Urothelium cell line (cell line): Measurements from ENCODE around the gene RBM20.
"Not testable (repeated sequence)": the region's sequence is repeated elsewhere in the genome, so short reads cannot be mapped to it uniquely, and the experiment has no call there.

Experiments
- DNase-seq: peaks from one replicate; pipeline ENCODE4 v3.0.0; 2011; ENCODE audit warnings: low spot score, mixed read lengths
- FAIRE-seq: peaks from 2 replicates; lab custom pipeline; 2011; peaks lifted over from hg19 to GRCh38; lab: Jason Lieb, UNC

RBM20 gene

GRCh38 chr10:110643653-110644597, at the start of gene RBM20:
RBM20 (plus strand) TSS chr10:110644336; CDS start chr10:110644455, 119 bp downstream.
- peak; percentile 32 for DNase-seq
- FAIRE-seq = no peak

GRCh38 chr10:110597476-110597875, 46.7 kb upstream of the RBM20 start:
- FAIRE-seq (no peak), DNase-seq (no peak)

DNA sequence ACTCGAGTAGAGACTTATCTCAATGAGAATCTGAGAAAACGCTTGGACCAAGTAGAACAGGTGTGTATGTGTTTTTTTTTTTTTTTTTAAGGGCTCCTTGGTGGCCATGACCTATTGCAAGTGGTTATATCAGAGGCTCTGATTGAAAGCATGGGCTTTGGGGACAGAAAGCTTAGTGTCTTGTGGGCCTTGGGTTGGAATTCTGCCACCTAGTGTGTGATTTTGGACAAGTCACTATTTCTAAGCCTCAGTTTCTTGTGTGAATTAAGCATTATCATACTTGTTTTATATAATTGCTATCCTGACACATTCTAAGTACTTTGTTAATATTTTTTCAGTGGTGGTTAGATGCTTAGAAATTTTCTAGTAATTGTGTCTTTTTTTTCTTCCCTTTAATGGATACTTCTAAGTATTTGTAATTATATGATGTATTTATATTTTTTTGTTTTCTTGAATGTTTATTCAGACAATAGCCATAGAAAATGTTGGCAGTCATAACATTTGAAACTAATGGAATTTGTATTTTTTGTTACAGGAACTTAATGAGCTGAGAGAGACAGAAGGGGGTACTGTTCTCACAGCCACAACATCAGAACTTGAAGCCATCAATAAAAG, 43.5 kb upstream of the RBM20 start:
- DNase-seq = peak; percentile 48
- FAIRE-seq = no peak

- no peak for DNase-seq
- FAIRE-seq = no peak
Observed at GRCh38 chr10:110601581-110601980, 42.6 kb upstream of the RBM20 start.

DNA sequence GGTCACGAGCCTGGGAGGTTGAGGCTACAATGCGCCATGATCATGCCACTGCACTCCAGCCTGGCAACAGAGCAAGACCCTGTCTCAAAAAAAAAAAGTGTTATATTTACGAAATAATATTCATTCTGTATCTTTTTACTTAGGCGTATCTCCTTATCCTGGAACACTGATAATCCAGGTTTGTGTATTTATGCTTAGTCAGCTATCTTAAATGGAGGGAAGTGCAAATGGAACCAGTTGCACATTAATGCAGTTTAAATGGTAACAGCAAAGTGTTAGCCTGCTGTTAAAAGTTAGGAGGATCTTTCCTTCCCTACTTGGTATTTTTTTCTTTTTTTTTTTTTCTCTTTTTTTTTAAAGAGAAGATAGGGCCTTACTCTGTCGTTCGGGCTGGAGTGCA, 36.0 kb upstream of the RBM20 start:
- DNase-seq = no peak
- no peak for FAIRE-seq

GRCh38 chr10:110609605-110610004, 34.5 kb upstream of the RBM20 start:
- no peak for DNase-seq
- no peak for FAIRE-seq

DNA sequence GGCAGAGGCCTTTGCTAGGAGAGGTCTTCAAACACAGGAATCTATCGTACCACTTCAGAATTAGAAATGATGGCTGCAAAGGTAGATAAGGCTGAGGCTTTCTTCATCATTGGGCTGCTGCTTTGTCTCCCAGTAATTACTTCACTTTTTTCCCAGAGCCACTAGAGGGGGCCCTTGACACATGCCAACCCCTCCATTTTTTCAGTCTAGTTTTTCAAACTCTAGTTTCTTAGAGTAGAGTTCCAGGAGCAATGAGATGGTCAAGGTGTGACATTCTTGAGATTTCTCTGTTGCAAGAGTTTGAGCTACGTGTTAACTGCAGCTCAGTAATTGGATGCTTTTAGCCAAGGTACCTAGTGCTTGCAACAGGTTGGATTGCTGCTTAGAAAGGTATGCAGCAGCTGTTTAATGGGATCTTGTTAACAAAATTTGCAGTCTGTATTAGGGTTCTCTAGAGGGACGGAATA, 33.8 kb upstream of the RBM20 start:
- DNase-seq (peak; percentile 67), FAIRE-seq (no peak)

DNA sequence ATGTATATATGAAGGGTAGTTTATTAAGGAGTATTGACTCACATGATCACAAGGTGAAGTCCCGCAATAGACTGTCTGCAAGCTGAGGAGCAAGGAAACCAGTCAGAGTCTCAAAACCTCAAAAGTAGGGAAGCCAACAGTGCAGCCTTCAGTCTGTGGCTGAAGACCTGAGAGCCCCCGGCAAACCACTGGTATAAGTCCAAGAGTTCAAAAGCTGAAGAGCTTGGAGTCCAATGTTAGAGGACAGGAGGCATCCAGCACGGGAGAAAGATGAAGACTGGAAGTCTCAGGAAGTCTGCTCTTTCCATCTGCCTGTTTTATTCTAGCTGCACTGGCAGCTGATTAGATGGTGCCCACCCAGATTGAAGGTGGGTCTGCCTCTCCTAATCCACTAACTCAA, 33.4 kb upstream of the RBM20 start:
- FAIRE-seq, DNase-seq: not testable (repeated sequence)

DNA sequence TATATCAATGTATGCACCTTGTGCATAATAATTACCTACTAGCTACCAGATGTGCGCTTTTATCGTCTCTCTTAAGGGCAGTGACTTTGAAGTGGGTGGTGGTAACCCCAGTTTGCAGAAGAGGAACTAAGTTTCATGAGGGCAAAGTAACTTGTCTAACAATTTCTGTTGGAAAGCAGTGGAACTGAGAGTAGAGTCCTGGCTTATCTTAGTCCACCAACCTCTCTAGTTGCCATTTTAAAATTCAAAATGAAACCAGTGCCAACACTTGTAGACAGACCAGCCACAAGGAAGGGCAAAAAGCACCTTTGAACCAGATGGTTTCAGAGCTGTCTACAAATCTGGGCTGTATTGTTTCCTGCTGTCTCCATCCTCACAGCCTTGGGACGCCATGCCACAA, 32.0 kb upstream of the RBM20 start:
- FAIRE-seq (no peak), DNase-seq (no peak)

DNA sequence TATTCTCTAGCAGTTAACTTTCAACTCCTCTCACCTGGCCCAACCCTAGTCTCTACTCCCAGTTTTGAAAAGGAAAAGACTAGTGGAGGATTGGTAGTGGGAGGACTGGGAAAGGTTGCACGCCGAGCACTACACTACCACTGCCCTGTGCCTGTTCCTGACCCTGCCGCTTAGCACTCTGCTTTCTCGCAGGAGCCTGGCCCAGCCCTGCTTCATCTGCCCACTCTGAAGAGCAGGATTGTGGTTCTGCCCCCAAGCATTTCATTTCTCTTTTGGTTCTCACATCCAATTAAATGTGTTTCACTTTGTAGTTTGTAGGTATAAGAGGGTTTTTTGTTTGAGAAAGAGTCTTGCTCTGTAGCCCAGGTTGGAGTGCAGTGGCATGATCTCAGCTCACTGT, 31.5 kb upstream of the RBM20 start:
- DNase-seq (no peak), FAIRE-seq (no peak)

DNA sequence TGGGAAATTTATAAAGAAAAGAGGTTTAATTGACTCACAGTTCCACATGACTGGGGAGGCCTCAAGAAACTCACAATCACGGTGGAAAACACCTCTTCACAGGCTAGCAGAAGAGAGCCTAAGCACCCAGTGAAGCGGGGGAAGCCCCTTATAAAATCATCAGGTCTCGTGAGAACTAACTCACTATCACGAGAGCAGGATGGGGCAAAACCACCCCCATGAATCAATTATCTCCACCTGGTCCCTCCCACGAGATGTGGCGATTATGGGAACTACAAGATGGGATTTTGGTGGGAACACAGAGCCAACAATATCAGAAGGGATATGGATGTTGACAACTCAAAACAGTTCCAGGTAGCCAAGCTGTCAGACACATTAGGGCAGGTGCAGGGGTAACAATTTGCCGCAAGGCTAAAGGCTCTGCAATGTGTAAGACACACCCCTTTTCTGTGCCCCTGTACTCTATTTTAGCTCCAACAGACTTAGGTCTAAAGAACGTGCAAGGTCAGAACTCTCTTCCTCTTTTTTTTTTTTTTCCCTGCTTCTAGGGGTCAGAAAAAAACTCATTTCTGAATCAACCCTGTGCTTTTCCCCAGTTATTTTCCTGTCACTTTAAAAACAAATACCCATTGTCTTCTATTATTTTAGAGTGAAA, 30.7 kb upstream of the RBM20 start:
- DNase-seq (no peak), FAIRE-seq (no peak)

- no peak for DNase-seq
- no peak for FAIRE-seq
Observed at GRCh38 chr10:110613996-110614495, 30.1 kb upstream of the RBM20 start.

DNA sequence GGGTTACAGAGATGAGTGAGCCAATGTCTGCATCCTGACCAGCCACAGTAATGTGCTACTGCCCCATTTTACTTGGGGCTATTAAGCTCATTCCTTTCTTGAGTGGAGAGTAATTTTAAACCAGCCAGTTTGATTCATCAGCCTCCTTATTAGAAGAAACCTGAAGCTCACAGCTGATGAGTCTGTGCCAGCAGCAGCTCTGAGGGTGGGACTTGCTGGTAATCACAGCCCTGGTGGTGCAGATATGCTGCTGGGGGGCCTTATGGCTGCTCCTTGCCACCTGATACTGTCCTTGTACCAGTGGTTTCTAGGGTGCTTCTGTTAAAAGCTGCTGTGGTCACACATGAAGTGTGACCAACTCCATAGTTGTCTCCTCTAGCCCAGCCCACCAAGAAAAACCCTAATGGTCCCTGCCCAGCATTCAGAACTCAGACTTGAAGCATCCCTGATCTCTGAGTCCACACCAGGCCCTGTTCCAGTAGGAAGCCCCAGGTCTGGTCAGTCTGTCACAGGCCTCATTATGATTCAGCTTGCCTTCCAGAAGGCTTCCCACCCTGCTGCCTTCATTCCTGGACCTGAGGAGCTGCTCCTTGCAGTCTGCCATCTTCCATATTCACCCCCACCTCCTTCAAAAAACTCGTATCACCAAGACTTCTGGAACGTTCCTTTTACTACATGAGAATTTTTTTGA, 28.9 kb upstream of the RBM20 start:
- no peak for FAIRE-seq
- no peak for DNase-seq

DNA sequence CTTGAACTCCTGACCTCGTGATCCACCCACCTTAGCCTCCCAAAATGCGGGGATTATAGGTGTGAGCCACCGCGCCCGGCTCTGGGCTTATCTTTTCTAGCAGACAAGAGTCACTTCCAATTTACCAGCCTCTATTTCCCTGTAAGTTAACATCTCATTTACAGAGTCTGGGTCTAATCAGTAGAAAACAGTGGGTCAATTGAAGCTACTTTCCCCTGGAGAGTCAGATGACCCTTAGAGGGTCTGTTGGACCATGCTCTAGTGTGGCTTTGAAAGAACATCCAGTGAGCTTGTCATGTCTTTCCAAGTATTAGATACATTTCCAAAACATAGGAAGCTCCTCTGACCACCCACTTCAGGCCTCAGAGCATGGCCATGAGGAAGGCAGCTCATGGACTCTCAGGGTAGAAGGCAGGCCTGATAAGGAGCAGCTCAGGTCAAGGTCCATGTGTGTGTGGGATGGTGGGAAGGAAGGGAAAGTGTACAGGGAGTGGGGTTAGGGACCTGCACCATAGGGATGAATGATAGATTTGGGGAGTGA, 27.6 kb upstream of the RBM20 start:
- FAIRE-seq = no peak
- DNase-seq = no peak

DNA sequence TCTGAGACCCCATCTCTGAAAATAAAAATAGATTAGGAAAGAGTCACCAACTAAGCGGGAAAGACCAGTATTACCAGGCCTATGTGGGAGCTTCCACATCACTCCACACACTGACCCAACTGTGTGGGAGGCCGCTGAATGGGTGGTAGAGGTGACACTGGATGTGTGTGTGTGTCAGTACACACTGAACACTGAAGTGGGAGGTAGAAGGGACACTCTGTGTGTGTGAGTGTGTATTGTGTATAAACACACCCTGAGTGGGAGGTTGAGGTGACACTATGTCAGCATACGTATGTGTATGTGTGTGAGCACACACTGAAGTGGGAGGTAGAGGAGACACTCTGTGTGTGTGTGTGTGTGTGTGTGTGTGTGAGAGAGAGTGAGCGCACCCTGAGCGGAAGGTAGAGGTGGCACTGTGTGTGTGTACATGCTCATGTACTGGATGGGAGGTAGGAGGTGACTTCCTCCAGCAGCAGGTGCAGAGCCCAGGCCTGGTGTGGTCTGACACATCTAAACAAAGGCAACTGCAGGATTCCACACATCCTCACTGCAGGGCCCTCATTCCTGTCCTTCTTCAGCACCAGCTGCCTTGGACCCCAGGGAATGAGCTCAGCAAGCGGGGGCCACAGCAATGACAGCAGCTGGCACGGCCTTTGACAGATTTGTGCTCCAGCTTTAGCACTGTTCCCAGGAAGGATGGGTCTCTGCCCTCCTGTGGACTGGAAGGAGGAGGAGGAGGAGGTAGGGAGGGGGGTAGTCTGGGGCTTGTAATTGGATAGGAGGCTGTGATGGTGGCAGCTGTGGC, 26.5 kb upstream of the RBM20 start:
- peak; percentile 79 for FAIRE-seq

GRCh38 chr10:110618230-110618610, 25.9 kb upstream of the RBM20 start:
- FAIRE-seq (no peak), DNase-seq (no peak)

More for the DNA sequence above, 26.5 kb upstream of the RBM20 start:
- DNase-seq = no peak

DNA sequence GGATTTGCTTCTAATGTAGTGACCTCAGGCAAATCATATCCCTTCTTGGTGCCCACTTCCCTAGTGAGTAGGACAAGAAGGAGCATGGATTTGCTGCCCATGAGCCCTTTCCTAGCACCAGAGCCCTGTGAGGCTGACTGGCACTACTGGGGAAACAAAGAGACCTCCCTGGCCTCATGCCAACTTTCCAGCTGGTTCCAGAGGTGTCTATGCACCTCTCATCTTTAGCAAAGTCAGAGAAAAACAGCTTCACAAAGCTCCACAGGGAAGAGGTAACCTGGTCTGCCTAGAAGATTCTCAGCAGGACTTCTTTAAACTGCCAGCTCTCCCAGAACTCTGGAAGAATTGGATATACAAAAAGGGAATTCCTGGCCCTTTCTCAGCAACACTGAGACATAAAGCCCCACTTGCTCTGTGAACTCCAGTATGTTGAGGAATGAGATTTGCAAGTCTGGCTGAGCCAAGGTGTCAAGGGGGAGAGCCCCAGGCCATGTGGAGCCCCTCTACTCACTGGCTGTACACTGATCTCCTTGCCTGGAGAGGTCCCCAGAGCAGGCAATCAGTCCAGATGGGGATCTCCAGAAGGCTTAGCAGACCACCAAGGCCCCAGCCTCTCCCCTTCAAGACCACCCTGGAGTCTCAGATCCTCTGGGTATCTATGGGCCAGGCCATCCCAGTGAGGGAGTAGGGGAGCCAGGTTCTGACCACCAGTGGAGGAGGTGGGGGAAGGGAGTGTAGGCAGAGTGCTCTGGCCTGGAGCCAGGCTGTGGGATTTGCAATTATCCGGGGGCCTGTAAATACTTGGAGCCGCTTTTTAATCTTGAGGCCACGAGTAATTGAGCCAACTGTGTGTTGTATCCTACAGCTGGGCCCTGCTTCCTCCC, 24.4 kb upstream of the RBM20 start:
- FAIRE-seq = no peak
- DNase-seq = no peak

- no peak for DNase-seq
- FAIRE-seq = no peak
Observed at GRCh38 chr10:110620398-110620719, 23.8 kb upstream of the RBM20 start.

GRCh38 chr10:110623316-110623715, 20.8 kb upstream of the RBM20 start:
- FAIRE-seq, DNase-seq: not testable (repeated sequence)
